GM18909 (cell line): ENCODE measurements around the gene ATP6V1G2.
A peak's percentile ranks its signal among the peaks of the same experiment; 100 is the strongest.
"Not testable (repeated sequence)": the region's sequence is repeated elsewhere in the genome, so short reads cannot be mapped to it uniquely, and the experiment has no call there.

Experiments used
- ATAC-seq: cut with Tn5 transposase; IDR thresholded peaks from one replicate; pipeline ENCODE4 v1.9.1; 2021; ENCODE audit warnings: mild to moderate bottlenecking; ENCODE audit not compliant: unreplicated experiment, poor library complexity

ATP6V1G2 gene

GRCh38 chr6:31531771-31532643, 14.4 kb downstream of the ATP6V1G2 start:
- ATAC-seq: no peak

- no peak for ATAC-seq
Observed at GRCh38 chr6:31531162-31531561, 15.2 kb downstream of the ATP6V1G2 start.

- ATAC-seq: no peak
Observed at GRCh38 chr6:31530659-31531058, 15.7 kb downstream of the ATP6V1G2 start.

DNA sequence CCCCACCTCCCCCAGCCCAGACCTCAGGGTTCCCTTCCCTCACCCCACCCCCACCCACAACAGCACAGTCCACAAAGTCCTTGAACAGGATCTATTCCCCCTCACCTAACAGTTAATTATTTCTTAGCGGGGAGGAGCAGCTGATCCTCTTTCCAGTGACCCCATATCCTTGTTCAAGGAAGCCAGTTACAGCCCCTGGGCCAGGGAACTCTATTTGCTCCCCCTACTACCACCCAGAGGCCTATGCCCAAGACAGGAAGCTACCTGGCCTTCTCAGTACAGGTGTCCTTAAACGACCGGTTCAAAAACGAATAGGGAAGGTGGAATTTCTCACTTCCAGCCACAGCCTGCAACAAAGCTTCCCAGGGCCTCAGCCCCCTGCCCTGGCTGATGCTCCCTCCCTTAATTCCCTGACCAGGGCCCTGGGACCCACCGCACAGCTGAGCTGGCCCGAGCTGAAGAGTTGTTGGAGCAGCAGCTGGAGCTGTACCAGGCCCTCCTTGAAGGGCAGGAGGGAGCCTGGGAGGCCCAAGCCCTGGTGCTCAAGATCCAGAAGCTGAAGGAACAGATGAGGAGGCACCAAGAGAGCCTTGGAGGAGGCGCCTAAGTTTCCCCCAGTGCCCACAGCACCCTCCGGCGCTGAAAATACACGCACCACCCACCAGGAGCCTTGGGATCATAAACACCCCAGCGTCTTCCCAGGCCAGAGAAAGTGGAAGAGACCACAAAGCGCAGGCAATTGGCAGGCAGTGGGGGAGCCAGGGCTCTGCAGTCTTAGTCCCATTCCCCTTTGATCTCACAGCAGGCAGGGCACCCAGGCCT, 16.9 kb downstream of the ATP6V1G2 start:
- ATAC-seq: no peak

- no peak for ATAC-seq
Observed at GRCh38 chr6:31528821-31529328, 17.5 kb downstream of the ATP6V1G2 start, which contains the start of gene MCCD1. TSS of gene MCCD1 (plus strand) at chr6:31528962. CDS start at chr6:31529015, 53 bp downstream.

- no peak for ATAC-seq
Observed at GRCh38 chr6:31528307-31528777, 18.1 kb downstream of the ATP6V1G2 start.

DNA sequence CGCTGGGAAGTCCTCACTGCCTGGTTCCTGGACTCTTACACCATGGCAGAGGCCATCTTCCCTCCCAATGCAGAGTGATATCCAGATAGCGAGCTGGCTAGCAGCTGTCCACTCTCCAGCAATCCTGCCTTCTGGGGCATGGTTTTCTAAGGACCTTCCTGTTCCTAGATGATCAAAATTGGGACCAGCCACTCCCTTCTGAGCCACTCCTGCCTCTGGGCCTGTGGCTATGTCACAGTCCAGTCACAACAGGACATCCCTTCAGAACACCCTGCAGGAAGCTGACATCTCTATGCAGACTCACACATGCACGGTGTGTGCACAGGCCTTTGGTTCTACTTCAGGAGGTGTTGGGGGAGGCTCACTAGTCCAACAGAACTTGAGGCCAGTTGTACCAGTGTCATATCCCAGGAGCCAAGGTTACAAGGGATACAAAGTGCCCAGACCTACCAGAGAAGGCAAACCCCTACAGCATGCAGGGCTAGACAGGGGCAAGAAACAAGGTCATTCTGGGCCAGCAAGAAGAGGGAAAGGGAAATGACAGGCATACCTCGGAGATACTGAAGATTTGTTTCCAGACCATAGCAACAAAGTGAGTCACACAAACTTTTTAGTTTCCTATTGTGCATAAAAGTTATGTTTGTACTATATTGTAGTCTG, 20.3 kb downstream of the ATP6V1G2 start:
- ATAC-seq: no peak

DNA sequence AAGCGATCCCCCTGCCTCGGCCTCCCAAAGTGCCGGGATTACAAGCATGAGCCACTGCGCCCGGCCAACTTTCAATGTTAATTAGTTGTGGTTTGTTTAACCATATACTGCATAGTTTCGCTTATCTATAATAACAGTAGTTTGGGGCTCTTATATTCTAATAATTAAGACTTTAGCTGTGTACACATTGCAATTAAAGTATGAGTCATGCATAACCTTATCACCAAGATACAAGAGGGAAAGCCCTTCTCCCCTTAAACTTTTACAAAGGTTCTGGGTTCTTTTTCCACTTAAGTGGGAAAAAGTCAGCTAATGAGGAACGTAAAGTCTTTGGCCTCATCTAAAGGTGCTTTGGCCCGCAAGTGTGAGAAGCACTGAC, 20.9 kb downstream of the ATP6V1G2 start:
- ATAC-seq: no peak

GRCh38 chr6:31521835-31522234, 24.6 kb downstream of the ATP6V1G2 start:
- no peak for ATAC-seq

GRCh38 chr6:31513456-31514165, 32.8 kb downstream of the ATP6V1G2 start:
- ATAC-seq: no peak

GRCh38 chr6:31510007-31510406, 36.4 kb downstream of the ATP6V1G2 start:
- ATAC-seq: no peak

DNA sequence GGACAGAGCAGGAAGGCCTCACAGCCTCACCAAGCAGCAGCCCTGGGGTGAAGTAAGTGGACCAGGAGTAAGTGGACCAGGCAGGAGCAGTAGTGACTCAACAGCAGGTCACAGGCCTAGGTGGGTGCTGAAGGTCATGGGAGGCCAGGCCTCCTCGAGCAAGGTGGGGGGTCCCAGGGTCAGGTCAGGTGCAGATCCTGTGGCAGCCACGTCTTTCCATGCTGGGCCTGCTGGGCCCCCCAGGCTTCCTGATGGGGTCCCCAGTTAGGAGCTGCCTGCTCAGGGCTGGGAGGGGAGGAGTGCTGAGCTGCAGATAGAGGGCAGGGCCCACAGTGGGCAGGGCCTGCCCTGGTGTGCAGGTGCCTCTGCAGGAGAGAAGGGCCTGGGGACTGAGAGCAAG, 37.4 kb downstream of the ATP6V1G2 start:
- not testable (repeated sequence) for ATAC-seq

DNA sequence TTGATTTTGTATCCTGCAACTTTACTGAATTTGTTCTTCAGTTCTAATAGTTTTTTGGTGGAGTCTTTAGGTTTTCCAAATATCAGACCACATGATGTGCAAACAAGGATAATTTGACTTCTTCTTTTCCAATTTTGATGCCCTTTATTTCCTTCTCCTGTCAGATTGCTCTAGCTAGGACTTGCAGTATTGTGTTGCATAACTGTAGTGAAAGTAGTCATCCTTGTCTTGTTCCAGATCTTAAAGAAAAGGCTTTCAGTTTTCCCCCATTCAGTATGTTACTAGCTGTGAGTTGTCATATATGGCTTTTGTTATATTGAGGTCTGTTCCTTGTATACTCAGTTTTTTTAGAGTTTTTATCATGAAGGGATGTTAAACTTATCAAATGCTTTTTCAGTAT, 43.8 kb downstream of the ATP6V1G2 start:
- ATAC-seq: no peak

- not testable (repeated sequence) for ATAC-seq
Observed at GRCh38 chr6:31499648-31500047, 46.8 kb downstream of the ATP6V1G2 start.

GRCh38 chr6:31498748-31499147, 47.7 kb downstream of the ATP6V1G2 start:
- no peak for ATAC-seq

GRCh38 chr6:31497531-31498476, 48.6 kb downstream of the ATP6V1G2 start, which contains the start of gene MICB:
TSS of gene MICB (plus strand) at chr6:31498145. CDS start at chr6:31498194, 49 bp downstream.
- ATAC-seq: peak; percentile 52

DNA sequence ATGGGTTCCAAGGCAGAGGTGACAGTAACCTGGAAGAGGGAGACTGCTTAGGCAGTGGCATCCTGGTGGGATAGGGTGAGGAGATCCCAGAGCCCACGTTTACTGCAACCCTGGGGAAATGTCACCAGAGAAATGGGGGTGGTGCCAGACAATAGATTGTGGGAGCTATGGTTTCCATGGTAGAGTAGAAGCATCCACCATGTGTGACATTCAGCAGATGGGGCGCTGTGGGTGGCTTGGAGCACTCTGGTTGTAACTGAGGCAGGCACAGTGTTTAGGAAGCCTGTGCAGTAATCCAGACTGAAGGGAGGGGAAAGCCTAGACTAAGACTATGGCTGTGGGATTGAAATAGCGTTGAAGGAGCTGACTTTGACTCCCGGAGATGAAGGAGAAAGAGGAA, 49.6 kb downstream of the ATP6V1G2 start:
- not testable (repeated sequence) for ATAC-seq

- ATAC-seq: no peak
Observed at GRCh38 chr6:31495580-31495979, 50.8 kb downstream of the ATP6V1G2 start.
